Measurements from ENCODE around the gene HOXA10. TPM values are rescaled to one million over a fixed set of nuclear protein-coding genes. Genes with fewer than 3 reads are reported as not detected.

The HOXA10 gene
- total RNA-seq, 4 donors from 2014 or later: 24.6 to 61.2 (median 40.0) TPM

- peaks cover 4 to 5% of the 10 kb centered on the region in 2 donors for H3K4me1 ChIP-seq
- H3K27me3 ChIP-seq: peaks cover 9 to 31% (median 27%) of the 10 kb centered on the region in 3 donors
- H3K36me3 ChIP-seq: no peaks in the 10 kb centered on the region
- H3K9me3 ChIP-seq: no peaks in the 10 kb centered on the region
- no peak for ATAC-seq
- DNase-seq: no peak
- TF ChIP-seq CTCF (IDR thresholded peaks at IDR 0.05 in 4 of 5, conservative IDR thresholded peaks at IDR 0.05 in 1 of 5) (no peak), POLR2A (IDR thresholded peaks at IDR 0.05) (no peak)
- intact Hi-C loops (cut with DNase I; ENCODE audit: low total_unique reads): no loop called here
- H3K27ac ChIP-seq: no peak overlapping the region
- in situ Hi-C loops (cut with MboI; ENCODE audit: low sequenced_read_pairs in 4 of 4): loop anchor here in 3 of 4 donors (25.0 kb wide), 3 partner anchors 350 to 700 kb away; no protein-coding TSS in a partner anchor
- H3K4me3 ChIP-seq: no peak overlapping the region
Measured at GRCh38 chr7:27212497-27213432, 38.6 kb upstream of the HOXA10 start.

GRCh38 chr7:27211764-27212204 is 37.7 kb upstream of the HOXA10 start:
- in situ Hi-C loops (cut with MboI; ENCODE audit: low sequenced_read_pairs in 4 of 4) (loop anchor here in 3 of 4 donors (25.0 kb wide), 3 partner anchors 351 to 701 kb away; no protein-coding TSS in a partner anchor), intact Hi-C loops (cut with DNase I; ENCODE audit: low total_unique reads) (no loop called here)
- ATAC-seq (no peak), DNase-seq (no peak)
- no peak for TF ChIP-seq CTCF (IDR thresholded peaks at IDR 0.05 in 4 of 5, conservative IDR thresholded peaks at IDR 0.05 in 1 of 5)
- TF ChIP-seq POLR2A (IDR thresholded peaks at IDR 0.05): no peak
- H3K27ac ChIP-seq: no peak overlapping the region
- H3K36me3 ChIP-seq: no peaks in the 10 kb centered on the region
- no peak overlapping the region for H3K4me3 ChIP-seq
- H3K4me1 ChIP-seq: peaks cover 4 to 5% of the 10 kb centered on the region in 2 donors
- no peaks in the 10 kb centered on the region for H3K9me3 ChIP-seq
- peaks cover 9 to 31% (median 29%) of the 10 kb centered on the region in 3 donors for H3K27me3 ChIP-seq

GRCh38 chr7:27211084-27211446 is 36.9 kb upstream of the HOXA10 start:
- Histone ChIP-seq H3K4me3 (no peak overlapping the region), H3K27me3 (peaks cover 9 to 38% (median 35%) of the 10 kb centered on the region in 3 donors), H3K4me1 (peaks cover 4 to 5% of the 10 kb centered on the region in 2 donors), H3K36me3 (no peaks in the 10 kb centered on the region), H3K27ac (no peak overlapping the region), H3K9me3 (no peaks in the 10 kb centered on the region)
- DNase-seq (no peak), ATAC-seq (no peak)
- TF ChIP-seq CTCF (IDR thresholded peaks at IDR 0.05 in 4 of 5, conservative IDR thresholded peaks at IDR 0.05 in 1 of 5): no peak
- TF ChIP-seq POLR2A (IDR thresholded peaks at IDR 0.05): no peak
- in situ Hi-C loops (cut with MboI; ENCODE audit: low sequenced_read_pairs in 4 of 4): loop anchor here in 3 of 4 donors (25.0 kb wide), 3 partner anchors 351 to 701 kb away; no protein-coding TSS in a partner anchor
- intact Hi-C loops (cut with DNase I; ENCODE audit: low total_unique reads): no loop called here

- Histone ChIP-seq H3K9me3 (no peaks in the 10 kb centered on the region), H3K4me1 (peaks cover 4 to 5% of the 10 kb centered on the region in 2 donors), H3K27ac (no peak overlapping the region), H3K36me3 (no peaks in the 10 kb centered on the region), H3K4me3 (peak overlapping the region; percentile 30 to 57 (median 37)), H3K27me3 (peaks cover 13 to 43% (median 40%) of the 10 kb centered on the region in 3 donors)
- peak; percentile 39 to 85 (median 66) for TF ChIP-seq CTCF (IDR thresholded peaks at IDR 0.05 in 4 of 5, conservative IDR thresholded peaks at IDR 0.05 in 1 of 5)
- TF ChIP-seq POLR2A (IDR thresholded peaks at IDR 0.05): no peak
- intact Hi-C loops (cut with DNase I; ENCODE audit: low total_unique reads): no loop called here
- in situ Hi-C loops (cut with MboI; ENCODE audit: low sequenced_read_pairs in 4 of 4): loop anchor here in 3 of 4 donors (25.0 kb wide), 3 partner anchors 352 to 702 kb away; no protein-coding TSS in a partner anchor
- ATAC-seq (peak; percentile 36 to 76), DNase-seq (peak in 1 of 2 donors; percentile 33)
Measured at GRCh38 chr7:27210441-27211083, 36.4 kb upstream of the HOXA10 start.
